ENCODE results near the gene WDR49.

DNA sequence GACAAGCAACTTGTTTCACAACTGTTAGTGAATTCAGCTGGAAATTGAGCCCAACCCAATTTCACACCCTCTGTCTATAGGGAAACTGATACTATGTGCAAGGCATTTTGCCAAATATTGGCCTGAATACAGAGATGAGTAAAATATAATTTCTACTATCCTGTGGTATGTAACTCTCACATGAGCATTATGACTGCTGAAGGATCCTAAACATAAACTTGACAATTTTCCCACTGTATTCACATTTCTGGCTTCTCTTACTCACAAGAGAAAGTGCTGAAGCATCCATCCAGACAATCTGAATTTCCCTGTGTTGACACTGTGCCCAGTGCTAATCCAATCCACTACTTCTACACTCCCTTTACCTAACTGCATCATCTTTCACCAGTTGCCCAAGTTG, 208.3 kb downstream of the WDR49 start:
- TF ChIP-seq, protein P1, sequence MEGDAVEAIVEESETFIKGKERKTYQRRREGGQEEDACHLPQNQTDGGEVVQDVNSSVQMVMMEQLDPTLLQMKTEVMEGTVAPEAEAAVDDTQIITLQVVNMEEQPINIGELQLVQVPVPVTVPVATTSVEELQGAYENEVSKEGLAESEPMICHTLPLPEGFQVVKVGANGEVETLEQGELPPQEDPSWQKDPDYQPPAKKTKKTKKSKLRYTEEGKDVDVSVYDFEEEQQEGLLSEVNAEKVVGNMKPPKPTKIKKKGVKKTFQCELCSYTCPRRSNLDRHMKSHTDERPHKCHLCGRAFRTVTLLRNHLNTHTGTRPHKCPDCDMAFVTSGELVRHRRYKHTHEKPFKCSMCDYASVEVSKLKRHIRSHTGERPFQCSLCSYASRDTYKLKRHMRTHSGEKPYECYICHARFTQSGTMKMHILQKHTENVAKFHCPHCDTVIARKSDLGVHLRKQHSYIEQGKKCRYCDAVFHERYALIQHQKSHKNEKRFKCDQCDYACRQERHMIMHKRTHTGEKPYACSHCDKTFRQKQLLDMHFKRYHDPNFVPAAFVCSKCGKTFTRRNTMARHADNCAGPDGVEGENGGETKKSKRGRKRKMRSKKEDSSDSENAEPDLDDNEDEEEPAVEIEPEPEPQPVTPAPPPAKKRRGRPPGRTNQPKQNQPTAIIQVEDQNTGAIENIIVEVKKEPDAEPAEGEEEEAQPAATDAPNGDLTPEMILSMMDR (IDR thresholded peaks at IDR 0.05): no peak
- TF ChIP-seq POLR2A (IDR thresholded peaks at IDR 0.05) (no peak), EP300 (IDR thresholded peaks at IDR 0.05) (no peak)
